HL-60/S4 (cell line): Measurements from ENCODE around the gene TMEM14A.
"Not testable (repeated sequence)": the region's sequence is repeated elsewhere in the genome, so short reads cannot be mapped to it uniquely, and the experiment has no call there.

Experiments
- in situ Hi-C: fragments of 300-500 bp; cut with MboI; formaldehyde crosslinking; loops from 2 replicates; pipeline ENCODE4 v1.14.3; 2022; ENCODE audit warnings: low sequenced_read_pairs

The TMEM14A gene

DNA sequence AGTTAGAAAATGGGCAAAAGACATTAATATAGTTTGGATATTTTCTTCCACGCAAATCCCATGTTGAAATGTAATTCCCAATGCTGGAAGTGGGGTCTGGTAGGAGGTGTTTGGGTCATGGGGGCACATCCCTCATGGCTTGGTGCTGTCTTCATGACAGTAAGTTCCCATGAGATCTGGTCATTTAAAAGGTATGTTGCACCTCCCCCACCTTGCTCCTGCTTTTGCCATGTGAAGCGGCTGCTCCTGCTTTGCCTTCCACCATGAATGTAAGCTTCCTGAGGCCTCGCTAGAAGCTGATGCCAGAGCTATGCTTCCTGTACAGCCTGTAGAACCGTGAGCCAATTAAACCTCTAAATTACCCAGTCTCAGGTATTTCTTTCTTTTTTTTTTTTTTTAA lies 16.3 kb upstream of the TMEM14A start:
- in situ Hi-C loops, result loop anchor here (25.0 kb wide), 2 partner anchors 392 to 492 kb away; no protein-coding TSS in a partner anchor

DNA sequence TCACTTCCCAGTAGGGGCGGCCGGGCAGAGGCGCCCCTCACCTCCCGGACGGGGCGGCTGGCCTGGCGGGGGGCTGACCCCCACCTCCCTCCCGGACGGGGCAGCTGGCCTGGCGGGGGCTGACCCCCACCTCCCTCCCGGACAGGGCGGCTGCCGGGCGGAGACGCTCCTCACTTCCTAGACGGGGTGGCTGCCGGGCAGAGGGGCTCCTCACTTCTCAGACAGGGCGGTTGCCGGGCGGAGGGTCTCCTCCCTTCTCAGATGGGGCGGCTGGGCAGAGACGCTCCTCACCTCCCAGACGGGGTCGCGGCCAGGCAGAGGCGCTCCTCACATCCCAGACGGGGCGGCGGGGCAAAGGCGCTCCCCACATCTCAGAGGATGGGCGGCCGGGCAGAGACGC lies 15.0 kb upstream of the TMEM14A start:
- in situ Hi-C loops, result loop anchor here (25.0 kb wide), 2 partner anchors 394 to 494 kb away; no protein-coding TSS in a partner anchor

DNA sequence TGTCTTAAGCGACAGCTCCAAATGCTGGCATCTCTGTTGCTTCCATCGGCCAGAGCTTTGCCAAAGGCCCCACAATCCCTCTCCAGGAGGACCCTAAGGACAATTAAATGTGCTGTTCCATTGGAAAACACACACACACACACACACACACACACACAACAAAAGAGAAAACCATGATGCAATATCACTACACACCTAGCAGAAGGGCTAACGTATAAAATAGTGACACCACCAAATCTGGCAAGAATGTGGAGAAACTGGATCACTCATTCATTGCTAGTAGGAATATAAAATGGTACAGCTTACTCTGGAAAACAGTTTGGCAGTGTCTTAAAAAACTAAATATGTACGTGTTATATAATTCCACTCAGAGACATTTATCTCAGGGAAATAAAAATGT lies 13.0 kb upstream of the TMEM14A start:
- in situ Hi-C loops, result loop anchor here (25.0 kb wide), 2 partner anchors 396 to 496 kb away; no protein-coding TSS in a partner anchor

DNA sequence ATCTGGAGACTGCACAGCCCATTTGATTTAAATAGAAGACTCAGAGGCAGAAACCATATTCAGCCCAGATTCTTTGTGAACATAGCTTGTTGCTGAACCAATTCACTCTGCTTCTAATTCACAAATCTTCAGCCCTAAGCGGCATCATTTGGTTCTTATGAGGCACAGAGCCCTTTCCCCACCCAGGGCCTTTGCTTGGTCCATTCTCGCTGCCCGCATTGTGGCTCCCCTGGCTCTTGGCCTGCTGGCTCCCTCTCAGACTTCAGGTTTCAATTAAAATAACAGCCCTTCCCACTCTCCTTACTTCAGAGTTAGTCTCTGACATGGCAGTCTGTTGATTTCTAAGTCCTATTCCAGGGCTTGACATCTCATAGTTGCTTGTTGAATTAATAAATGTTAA lies 9.4 kb upstream of the TMEM14A start:
- in situ Hi-C loops, result loop anchor here (25.0 kb wide), 2 partner anchors 399 to 499 kb away; no protein-coding TSS in a partner anchor

DNA sequence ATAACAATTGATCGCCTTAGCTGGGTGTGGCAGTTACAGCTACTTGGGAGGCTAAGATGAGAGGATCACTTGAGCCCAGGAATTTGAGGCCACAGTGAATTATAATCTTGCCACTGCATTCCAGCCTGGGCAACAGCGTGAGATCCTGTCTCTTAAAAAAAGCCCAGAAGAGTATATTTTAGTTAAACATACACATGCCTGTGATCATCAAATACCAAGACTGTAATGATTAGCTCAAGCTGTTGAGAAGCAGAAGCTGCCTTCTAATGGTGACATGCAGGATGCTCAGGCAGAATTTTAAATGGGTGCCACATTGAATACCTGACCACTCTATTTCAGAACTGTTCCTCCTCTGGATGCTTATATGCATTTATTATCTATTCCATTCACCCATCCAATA lies 8.9 kb upstream of the TMEM14A start:
- in situ Hi-C loops, result loop anchor here (25.0 kb wide), 2 partner anchors 400 to 500 kb away; no protein-coding TSS in a partner anchor

DNA sequence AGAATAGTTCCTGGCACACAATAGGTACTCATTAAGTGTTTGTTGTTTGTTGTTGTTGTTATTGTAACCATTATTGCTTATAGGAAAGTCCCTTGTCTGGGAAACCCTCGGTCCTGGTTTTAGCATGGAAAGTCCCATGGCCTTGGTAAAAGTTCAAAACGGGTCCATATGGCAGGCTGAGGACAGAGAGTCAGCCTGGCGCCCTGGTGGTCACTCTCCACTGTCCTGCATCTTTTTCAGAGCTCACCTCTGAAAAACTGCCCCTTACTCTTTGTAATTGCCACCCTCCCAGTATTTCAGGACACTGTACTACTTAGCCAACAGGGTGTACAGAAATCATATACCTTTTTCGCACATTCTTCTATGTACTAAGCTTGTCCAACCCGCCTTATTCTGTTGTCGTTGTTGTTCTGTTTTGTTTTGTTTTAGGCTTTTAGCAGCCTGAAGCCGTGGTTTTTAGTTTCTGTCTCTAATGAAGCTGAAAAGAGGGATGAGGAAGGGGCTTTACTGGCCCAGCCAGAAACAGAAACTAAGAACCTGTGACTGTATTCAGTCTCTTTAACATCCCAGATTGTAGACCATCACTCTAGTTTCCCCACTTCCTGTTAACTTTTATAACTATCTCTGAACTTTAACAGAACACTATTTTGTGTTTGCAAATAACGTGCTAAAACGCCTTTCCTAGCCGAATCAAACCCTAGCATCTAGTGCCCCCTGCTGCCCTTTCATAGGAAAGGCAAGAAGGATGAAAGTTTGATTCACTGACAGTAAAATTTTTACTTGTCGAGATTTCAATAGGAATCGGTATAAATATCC lies 7.6 kb upstream of the TMEM14A start:
- in situ Hi-C loops, result loop anchor here (25.0 kb wide), 2 partner anchors 401 to 501 kb away; no protein-coding TSS in a partner anchor

DNA sequence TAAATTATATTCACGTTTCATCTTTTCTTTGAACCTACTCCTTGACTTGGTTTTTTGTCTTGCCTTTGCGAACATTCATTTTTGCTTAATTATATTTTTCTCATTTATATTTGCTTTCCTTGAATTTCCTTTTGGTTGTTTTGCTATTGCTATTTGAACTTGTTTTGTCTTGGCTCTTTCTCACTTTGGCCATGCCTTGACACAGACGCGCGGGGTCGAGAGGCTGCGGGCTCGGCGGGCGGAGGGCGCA lies 7.1 kb upstream of the TMEM14A start:
- in situ Hi-C loops, result loop anchor here (25.0 kb wide), 2 partner anchors 402 to 502 kb away; no protein-coding TSS in a partner anchor

DNA sequence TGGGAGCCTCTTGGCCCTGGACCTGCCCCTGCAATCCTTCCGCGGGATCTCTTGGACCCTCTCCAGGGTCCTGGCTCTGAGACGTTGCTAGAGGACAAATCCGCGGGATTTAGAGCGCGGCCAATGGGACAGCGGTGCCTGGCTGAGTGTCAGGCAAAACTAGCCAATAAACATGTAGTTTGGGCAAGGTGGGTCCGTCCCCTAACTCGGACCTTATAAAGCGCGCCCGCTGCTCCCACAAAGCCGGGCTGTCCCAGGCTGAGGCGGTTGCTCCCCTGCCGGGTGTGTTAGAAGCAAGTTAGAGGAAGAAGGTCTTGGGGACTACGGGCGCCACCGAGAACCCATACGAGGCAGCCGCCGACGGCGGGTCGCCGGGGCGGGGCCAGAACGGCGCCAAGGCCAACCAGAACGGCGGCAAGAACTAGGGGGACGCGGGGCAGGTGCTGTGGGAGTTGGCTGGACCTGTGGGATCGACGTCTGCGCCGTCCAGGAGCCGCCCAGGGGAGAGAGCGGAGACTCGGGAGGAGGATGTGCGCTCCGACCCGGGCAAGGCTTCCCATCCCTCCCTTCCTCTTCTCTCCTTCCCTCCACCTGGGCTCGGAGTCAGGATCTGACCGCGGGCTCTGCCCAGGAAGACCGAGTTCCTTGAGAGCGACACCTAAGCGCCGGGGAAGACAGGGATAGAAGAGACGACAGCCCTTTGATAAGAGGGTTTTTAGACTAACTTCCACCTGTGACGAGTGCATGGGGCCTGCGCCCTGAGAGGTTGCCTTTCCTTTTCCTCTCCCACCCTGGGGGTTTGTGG lies 6.5 kb upstream of the TMEM14A start:
- in situ Hi-C loops, result loop anchor here (25.0 kb wide), 2 partner anchors 402 to 502 kb away; no protein-coding TSS in a partner anchor

DNA sequence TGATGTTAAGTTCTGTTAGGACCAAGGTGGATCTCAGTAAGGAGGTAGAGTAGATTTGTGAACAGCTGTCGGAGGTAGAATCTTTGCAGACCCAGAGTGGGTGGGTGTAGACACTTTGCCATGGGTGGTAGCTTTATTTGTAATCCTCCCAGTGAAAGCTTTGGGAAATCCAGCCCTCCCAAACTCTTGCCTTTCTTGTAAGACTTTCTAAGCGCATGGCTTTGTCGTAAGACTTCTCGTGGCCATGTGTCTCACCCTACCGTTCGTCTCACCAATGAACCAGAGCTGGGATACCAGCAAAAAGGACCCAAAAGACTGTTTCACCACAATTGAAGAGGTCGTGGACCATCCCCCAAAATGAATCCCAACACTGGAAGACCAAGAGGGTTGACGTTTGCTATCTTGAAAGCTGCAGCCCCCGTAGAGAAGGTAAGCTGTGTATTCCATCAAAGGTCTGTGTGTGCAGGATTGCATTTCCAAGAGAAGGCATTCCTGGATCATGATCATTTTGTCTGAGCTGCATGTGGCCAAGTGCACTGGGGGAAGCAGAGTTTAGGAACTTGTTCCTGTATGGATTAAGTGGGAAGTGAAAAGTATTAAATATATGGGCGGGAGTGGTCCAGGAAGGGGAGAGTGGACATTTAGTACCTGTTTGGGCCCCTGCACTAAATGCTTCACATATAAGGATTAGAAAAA lies 5.8 kb upstream of the TMEM14A start:
- in situ Hi-C loops, result loop anchor here (5.0 to 25.0 kb wide), 3 partner anchors 248 to 503 kb away; no protein-coding TSS in a partner anchor

DNA sequence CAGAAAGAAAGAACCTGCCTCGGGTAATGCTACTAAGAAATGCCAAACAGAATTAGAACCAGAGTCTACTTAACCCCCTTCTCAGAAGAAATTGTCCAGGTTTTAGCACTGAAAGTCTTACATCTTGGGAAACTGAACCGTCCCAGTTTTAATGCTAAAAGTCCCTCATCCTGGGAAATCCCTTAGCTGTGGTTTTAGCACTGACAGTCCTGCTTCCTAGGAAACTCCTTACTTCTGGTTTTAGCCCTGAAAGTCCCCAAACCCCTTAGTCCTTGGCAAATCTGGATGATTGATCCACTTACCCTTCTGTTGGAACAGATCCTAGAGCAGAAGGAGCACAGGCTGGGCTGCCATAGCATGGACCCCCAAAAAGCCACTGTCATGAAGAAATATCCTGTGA lies 4.8 kb upstream of the TMEM14A start:
- in situ Hi-C loops, result loop anchor here (5.0 to 25.0 kb wide), 3 partner anchors 249 to 504 kb away; no protein-coding TSS in a partner anchor

DNA sequence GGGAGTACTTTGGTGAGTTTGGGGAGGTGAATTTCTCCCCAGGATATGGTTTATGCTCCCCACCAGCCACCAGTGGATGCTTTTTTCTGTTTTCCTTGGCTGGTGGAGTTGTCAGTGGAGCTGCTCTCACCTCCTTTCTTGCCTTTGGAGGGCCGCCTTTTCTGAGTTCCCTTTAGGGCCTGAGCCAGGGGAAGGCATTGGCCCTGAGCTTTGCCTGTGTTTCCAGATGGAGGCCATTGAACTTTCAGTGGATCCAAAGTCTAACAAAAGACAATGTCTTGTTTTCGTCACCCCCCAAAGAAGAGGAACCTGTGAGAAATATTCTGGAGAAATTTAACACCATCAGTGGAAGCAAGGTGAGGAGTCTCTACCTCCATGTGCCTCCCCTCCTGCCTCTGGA lies 4.4 kb upstream of the TMEM14A start:
- in situ Hi-C loops, result loop anchor here (5.0 to 25.0 kb wide), 3 partner anchors 249 to 504 kb away; no protein-coding TSS in a partner anchor

DNA sequence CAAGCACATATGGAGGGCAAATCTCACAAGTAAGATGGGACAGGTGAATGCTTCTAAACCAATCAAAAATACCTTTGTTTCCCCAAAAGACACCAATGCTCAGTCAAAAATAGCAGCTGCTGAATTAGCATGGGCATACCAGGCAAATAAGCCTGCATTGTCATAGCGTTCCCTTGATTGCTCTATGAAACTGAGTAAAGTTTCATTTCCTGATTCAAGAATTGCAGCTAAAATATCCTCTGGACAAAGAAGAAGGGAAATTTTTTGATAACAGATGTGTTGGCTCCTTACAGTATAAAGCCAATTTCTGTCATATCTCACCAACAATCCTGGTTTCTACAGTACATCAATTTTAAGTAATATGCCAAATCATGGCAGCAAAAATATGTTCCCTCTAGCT lies 3.3 kb upstream of the TMEM14A start:
- in situ Hi-C loops, result loop anchor here (5.0 to 25.0 kb wide), 3 partner anchors 250 to 505 kb away; no protein-coding TSS in a partner anchor

DNA sequence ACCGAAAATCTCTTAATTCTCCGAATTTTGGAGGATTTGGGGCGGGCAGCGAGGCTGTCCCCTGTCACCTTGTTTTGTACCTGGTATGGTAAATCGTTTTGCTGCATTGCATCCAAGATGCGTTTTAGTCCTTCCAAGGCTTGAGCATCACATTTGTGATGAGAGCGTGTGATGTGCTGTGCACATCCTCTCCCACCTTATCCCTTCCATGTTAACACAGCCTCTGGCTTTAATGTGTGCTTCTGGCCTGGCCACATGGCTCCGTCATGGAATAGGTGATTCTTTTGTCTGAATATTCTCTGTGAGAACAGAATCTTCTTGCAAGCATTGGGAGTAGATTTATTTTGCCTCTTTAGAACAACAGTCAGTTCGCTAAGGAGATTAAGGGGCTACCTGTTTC lies 763 bp downstream of the TMEM14A start:
- in situ Hi-C loops, result loop anchor here (25.0 kb wide), 2 partner anchors 409 to 509 kb away; no protein-coding TSS in a partner anchor

DNA sequence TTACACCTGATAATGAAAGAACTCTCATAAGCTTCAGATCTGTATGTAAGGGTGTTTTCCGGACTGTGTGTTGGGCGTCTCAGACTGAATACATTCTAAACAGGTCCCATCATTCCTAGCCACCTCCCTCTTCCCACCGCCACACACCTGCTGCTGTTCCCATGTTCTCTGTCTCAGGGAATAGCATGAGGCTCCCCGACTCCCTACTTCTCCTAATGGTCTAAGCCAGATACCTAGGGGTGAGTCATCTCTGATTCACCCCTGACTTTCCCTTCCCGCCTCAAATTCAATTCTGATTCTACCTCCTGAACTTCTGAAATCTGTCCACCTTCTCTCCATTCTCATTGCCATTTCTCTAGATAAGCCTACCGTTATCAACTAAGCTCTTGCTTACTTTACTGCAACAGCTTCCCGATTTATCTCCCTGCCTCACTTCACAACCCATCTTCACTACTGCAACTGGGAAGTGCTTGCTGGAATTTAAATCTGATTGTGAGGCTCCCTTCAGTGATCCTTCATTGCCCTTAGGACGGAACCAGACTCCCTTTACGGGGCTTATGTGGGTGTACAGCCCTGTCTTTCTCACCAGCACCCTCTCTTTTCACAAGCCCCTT lies 1.6 kb downstream of the TMEM14A start:
- in situ Hi-C loops, result loop anchor here (25.0 kb wide), 2 partner anchors 410 to 510 kb away; no protein-coding TSS in a partner anchor

DNA sequence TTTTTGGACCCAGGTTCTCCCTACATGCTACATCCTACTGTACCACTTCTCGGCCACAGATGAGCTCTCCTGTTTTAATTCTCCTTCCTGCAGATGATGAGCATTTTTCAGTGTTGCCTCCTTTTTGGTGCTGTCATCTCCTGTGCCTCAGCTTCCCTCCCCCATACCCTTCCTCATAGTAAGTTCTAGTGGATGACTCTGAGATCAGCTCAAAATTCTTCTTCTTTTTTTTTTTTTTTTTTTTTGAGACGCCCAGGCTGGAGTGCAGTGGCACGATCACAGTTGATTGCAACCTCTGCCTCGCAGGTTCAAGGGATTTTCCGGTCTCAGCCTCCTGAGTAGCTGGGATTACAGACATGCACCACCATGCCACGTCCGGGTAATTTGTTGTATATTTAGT lies 3.8 kb downstream of the TMEM14A start:
- in situ Hi-C loops, result loop anchor here (25.0 kb wide), 2 partner anchors 412 to 512 kb away; no protein-coding TSS in a partner anchor

DNA sequence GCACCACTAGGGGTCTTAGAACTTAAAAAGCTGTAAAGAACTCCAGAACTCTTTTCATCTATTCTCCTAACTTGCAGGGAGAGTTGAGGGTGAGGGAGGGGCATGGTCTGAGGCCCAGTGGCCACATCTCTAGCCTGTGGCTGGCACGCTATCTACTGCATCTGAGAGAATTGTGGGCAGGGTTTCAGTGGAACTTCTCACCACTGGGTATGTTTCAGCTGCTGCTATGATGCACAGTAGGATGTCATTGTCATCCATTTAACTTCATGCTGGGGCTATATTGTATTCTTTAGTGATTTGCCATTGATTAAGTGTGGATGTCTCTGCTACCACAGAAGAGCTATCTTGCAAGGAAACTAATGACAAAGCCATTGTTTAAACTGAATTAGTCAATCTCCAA lies 4.5 kb downstream of the TMEM14A start:
- in situ Hi-C loops, result no loop called here

DNA sequence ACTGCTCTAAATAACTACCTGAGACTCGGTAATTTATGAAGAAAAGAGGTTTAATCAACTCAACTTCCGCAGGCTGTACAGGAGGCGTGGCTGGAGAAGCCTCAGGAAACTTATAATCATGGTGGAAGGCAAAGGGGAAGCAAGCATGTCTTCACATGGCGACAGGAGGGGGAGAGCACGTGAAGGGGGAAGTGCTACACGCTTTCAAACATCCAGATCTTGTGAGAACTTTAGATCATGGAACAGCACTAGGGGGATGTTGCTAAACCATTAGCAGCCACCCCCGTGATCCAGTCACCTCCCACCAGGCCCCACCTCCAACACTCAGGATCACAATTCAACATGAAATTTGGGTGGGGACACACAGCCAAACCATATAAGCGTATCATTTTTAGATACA lies 5.7 kb downstream of the TMEM14A start:
- in situ Hi-C loops, result not testable (repeated sequence)

DNA sequence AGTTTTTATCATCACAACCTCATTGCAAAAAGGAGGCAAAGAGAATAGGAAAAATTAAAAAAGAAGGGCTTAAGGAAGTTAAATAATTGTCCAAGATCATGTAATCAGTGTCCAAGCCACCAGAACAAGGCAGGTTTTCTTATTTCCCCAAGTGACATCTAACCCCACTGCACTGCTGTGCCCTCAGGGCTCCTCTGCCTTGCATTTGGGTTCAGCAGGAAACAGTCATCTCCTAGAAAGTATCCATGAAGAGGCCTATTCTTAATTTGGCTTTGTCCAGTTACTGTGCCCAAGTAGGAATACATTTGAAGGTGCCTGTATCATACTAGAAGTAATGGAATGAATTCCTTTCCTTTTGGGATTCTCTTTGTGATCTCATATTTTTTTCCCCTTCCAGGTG lies 10.5 kb downstream of the TMEM14A start:
- in situ Hi-C loops, result no loop called here

DNA sequence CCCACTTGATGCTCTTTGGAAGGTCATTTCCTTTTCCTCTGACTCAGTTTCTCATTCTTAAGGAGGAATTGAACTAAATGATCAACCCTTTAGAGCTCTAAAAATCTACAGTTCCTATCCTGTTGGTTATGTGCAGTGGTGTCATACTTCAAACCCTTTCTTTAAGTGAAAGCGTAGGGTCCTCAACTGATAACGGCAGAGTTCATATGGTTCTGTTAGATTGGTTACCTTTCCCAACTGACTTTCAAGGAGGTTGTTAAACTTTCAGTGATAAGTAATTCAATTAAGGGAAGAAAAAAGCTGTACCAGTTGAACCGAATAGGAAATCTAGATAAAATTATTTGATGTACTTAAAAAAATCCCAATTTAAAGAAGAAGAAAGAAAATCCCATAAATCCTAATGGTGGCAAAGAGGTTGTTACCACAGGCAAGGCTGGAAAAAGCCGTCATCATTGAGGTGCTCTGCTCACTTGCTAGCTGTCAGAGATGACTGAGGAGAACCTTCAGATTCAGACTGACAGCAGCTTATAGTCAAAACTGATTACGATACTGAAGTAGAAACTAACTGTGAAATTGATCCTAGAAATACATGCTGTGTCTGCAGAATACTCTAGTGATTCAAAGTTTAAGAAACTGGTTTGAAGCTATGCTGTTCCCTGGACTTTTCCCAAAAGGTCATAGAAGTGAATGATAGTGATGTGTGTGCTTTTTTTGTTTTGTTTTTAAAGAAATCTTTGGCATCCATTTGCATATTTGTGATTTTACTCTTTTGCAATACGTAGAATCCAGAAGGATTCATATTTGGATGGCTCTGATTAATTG lies 16.2 kb downstream of the TMEM14A start:
- in situ Hi-C loops, result no loop called here
